Measurements from ENCODE around the gene GPRC5B.

Gene GPRC5B

GRCh38 chr16:19919142-19919541, 34.5 kb upstream of the GPRC5B start:
- H3K4me3 ChIP-seq (ENCODE audit: low read depth, low read length), result no peak overlapping the region
- DNase-seq (ENCODE audit: low read depth, low spot score), result no peak
- in situ Hi-C loops (cut with HindIII; ENCODE audit: low sequenced_read_pairs), result no loop called here
- no peak for TF ChIP-seq CTCF (IDR thresholded peaks at IDR 0.05; ENCODE audit: low read depth, low read length)

GRCh38 chr16:19916064-19916463, 31.4 kb upstream of the GPRC5B start:
- H3K4me3 ChIP-seq (ENCODE audit: low read depth, low read length), result no peak overlapping the region
- in situ Hi-C loops (cut with HindIII; ENCODE audit: low sequenced_read_pairs), result no loop called here
- no peak for TF ChIP-seq CTCF (IDR thresholded peaks at IDR 0.05; ENCODE audit: low read depth, low read length)
- no peak for DNase-seq (ENCODE audit: low read depth, low spot score)

- no peak for DNase-seq (ENCODE audit: low read depth, low spot score)
- TF ChIP-seq CTCF (IDR thresholded peaks at IDR 0.05; ENCODE audit: low read depth, low read length), result no peak
- H3K4me3 ChIP-seq (ENCODE audit: low read depth, low read length), result no peak overlapping the region
- in situ Hi-C loops (cut with HindIII; ENCODE audit: low sequenced_read_pairs), result no loop called here
Observed at GRCh38 chr16:19914877-19915276, 30.2 kb upstream of the GPRC5B start.

GRCh38 chr16:19913340-19913645, 28.6 kb upstream of the GPRC5B start:
- H3K4me3 ChIP-seq (ENCODE audit: low read depth, low read length), result no peak overlapping the region
- in situ Hi-C loops (cut with HindIII; ENCODE audit: low sequenced_read_pairs), result no loop called here
- no peak for DNase-seq (ENCODE audit: low read depth, low spot score)
- no peak for TF ChIP-seq CTCF (IDR thresholded peaks at IDR 0.05; ENCODE audit: low read depth, low read length)

- TF ChIP-seq CTCF (IDR thresholded peaks at IDR 0.05; ENCODE audit: low read depth, low read length), result no peak
- in situ Hi-C loops (cut with HindIII; ENCODE audit: low sequenced_read_pairs), result no loop called here
- no peak for DNase-seq (ENCODE audit: low read depth, low spot score)
- H3K4me3 ChIP-seq (ENCODE audit: low read depth, low read length), result no peak overlapping the region
Observed at GRCh38 chr16:19912455-19913339, 28.0 kb upstream of the GPRC5B start.

GRCh38 chr16:19911747-19912454, 27.3 kb upstream of the GPRC5B start:
- no peak overlapping the region for H3K4me3 ChIP-seq (ENCODE audit: low read depth, low read length)
- TF ChIP-seq CTCF (IDR thresholded peaks at IDR 0.05; ENCODE audit: low read depth, low read length), result no peak
- in situ Hi-C loops (cut with HindIII; ENCODE audit: low sequenced_read_pairs), result no loop called here
- DNase-seq (ENCODE audit: low read depth, low spot score), result no peak

Measured in astrocyte of the spinal cord (primary cell).